Measurements from ENCODE around the gene MUC4. TPM values are rescaled to one million over a fixed set of nuclear protein-coding genes. Genes with fewer than 3 reads are reported as not detected.

MUC4 gene
- total RNA-seq, 4 donors from 2014 or later, result 0.19 to 3.0 (median 0.47) TPM; not detected in 1

- no peak for ATAC-seq
- peaks cover 25% of the 10 kb centered on the region for H3K27me3 ChIP-seq
- peaks cover 0 to 3% (median 0%) of the 10 kb centered on the region in 3 donors for H3K4me1 ChIP-seq
- TF ChIP-seq, protein P1, sequence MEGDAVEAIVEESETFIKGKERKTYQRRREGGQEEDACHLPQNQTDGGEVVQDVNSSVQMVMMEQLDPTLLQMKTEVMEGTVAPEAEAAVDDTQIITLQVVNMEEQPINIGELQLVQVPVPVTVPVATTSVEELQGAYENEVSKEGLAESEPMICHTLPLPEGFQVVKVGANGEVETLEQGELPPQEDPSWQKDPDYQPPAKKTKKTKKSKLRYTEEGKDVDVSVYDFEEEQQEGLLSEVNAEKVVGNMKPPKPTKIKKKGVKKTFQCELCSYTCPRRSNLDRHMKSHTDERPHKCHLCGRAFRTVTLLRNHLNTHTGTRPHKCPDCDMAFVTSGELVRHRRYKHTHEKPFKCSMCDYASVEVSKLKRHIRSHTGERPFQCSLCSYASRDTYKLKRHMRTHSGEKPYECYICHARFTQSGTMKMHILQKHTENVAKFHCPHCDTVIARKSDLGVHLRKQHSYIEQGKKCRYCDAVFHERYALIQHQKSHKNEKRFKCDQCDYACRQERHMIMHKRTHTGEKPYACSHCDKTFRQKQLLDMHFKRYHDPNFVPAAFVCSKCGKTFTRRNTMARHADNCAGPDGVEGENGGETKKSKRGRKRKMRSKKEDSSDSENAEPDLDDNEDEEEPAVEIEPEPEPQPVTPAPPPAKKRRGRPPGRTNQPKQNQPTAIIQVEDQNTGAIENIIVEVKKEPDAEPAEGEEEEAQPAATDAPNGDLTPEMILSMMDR (IDR thresholded peaks at IDR 0.05), result no peak
- TF ChIP-seq POLR2A (IDR thresholded peaks at IDR 0.05) (no peak), EP300 (IDR thresholded peaks at IDR 0.05) (no peak), POLR2AphosphoS5 (IDR thresholded peaks at IDR 0.05) (no peak)
- no peak overlapping the region for H3K4me3 ChIP-seq
- no peaks in the 10 kb centered on the region for H3K9me3 ChIP-seq
- H3K36me3 ChIP-seq, result no peaks in the 10 kb centered on the region
- 74 to 78% methylated on average over 15 to 16 of the region's 16 CpGs for WGBS, 2 donors (ENCODE audit: low coverage in 1 of 2)
- H3K27ac ChIP-seq, result no peak overlapping the region
These were observed 10.5 kb upstream of the MUC4 start for GRCh38 chr3:195822131-195822696.

GRCh38 chr3:195821403-195822130 is 9.8 kb upstream of the MUC4 start:
- Histone ChIP-seq H3K27ac (no peak overlapping the region), H3K9me3 (no peaks in the 10 kb centered on the region), H3K4me1 (peaks cover 0 to 3% (median 0%) of the 10 kb centered on the region in 3 donors), H3K36me3 (no peaks in the 10 kb centered on the region), H3K4me3 (no peak overlapping the region), H3K27me3 (peaks cover 25% of the 10 kb centered on the region)
- WGBS, 2 donors (ENCODE audit: low coverage in 1 of 2), result 87 to 90% methylated on average over 5 to 9 of the region's 21 CpGs
- TF ChIP-seq POLR2A (IDR thresholded peaks at IDR 0.05) (no peak), POLR2AphosphoS5 (IDR thresholded peaks at IDR 0.05) (no peak), EP300 (IDR thresholded peaks at IDR 0.05) (no peak)
- TF ChIP-seq, protein P1 (IDR thresholded peaks at IDR 0.05), result no peak
- ATAC-seq, result no peak

GRCh38 chr3:195820901-195821300 is 9.2 kb upstream of the MUC4 start:
- no peak overlapping the region for H3K4me3 ChIP-seq
- ATAC-seq, result no peak
- H3K27me3 ChIP-seq, result peaks cover 25% of the 10 kb centered on the region
- WGBS, 2 donors (ENCODE audit: low coverage in 1 of 2), result 100% methylated on average over 1 of the region's 5 CpGs; no CpG with 5 or more reads in 1 of the 2 donors
- no peak overlapping the region for H3K27ac ChIP-seq
- no peaks in the 10 kb centered on the region for H3K36me3 ChIP-seq
- TF ChIP-seq, protein P1 (IDR thresholded peaks at IDR 0.05), result no peak
- TF ChIP-seq EP300 (IDR thresholded peaks at IDR 0.05) (no peak), POLR2A (IDR thresholded peaks at IDR 0.05) (no peak), POLR2AphosphoS5 (IDR thresholded peaks at IDR 0.05) (no peak)
- no peaks in the 10 kb centered on the region for H3K9me3 ChIP-seq
- H3K4me1 ChIP-seq, result peaks cover 0 to 3% (median 0%) of the 10 kb centered on the region in 3 donors

GRCh38 chr3:195820186-195820585 is 8.5 kb upstream of the MUC4 start:
- TF ChIP-seq EP300 (IDR thresholded peaks at IDR 0.05) (no peak), POLR2AphosphoS5 (IDR thresholded peaks at IDR 0.05) (no peak)
- peaks cover 0 to 3% (median 0%) of the 10 kb centered on the region in 3 donors for H3K4me1 ChIP-seq
- H3K4me3 ChIP-seq, result no peak overlapping the region
- H3K27me3 ChIP-seq, result peaks cover 23% of the 10 kb centered on the region
- H3K9me3 ChIP-seq, result no peaks in the 10 kb centered on the region
- ATAC-seq, result no peak
- no peaks in the 10 kb centered on the region for H3K36me3 ChIP-seq
- WGBS, 2 donors (ENCODE audit: low coverage in 1 of 2), result 69 to 71% methylated on average over 5 to 6 of the region's 8 CpGs
- no peak overlapping the region for H3K27ac ChIP-seq

DNA sequence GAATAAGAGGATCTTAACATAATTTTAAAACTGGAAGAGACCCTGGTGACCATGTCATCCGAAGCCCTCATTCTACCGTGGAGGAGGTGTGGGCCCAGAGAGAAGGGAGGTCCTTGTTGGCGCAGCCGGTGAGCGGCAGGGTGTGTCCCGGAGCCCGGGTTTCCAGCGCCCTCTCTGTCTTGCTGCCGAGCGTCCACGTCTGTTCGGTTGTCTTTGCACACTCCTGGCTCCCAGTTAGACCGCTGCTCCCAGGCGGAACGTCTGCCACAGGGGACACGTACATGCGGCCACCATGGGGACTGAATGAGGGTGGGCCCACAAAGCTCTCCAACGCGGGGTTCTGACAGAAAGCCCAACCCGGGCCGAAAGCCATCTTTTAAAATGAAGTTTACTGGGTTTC is 6.6 kb upstream of the MUC4 start:
- peaks cover 30% of the 10 kb centered on the region for H3K27me3 ChIP-seq
- ATAC-seq, result no peak

More for the DNA sequence above, 6.6 kb upstream of the MUC4 start:
- Histone ChIP-seq H3K9me3 (no peaks in the 10 kb centered on the region), H3K27ac (no peak overlapping the region), H3K4me3 (no peak overlapping the region), H3K36me3 (no peaks in the 10 kb centered on the region), H3K4me1 (peaks cover 0 to 2% (median 0%) of the 10 kb centered on the region in 3 donors)
- WGBS, 2 donors (ENCODE audit: low coverage in 1 of 2), result 88% methylated on average over 12 of the region's 21 CpGs; no CpG with 5 or more reads in 1 of the 2 donors
- TF ChIP-seq POLR2A (IDR thresholded peaks at IDR 0.05), result no peak

Measured in gastroesophageal sphincter (tissue), 4 donors.